Lung (tissue), 12 donors: ENCODE measurements around the gene ADGRD1. TPM values are rescaled to one million over a fixed set of nuclear protein-coding genes. Genes with fewer than 3 reads are reported as not detected.

Source experiments
- ATAC-seq: fragments of 200-7000 bp; cut with Tn5 transposase; one replicate; pipeline ENCODE4 v1.9.1; 2020; ENCODE audit warnings: moderate number of reproducible peaks; ENCODE audit not compliant: insufficient read depth, low FRiP score
- DNase-seq, 3 donors: peaks; one replicate each; pipeline ENCODE4 v3.0.0-alpha.2; 2013 to 2017
- H3K27ac ChIP-seq, 2 donors: one replicate each; pipeline ENCODE4 v1.5.1; 2013; ENCODE audit warnings: mild to moderate bottlenecking in 2 of 2, moderate library complexity in 2 of 2, control low read depth in 1 of 2, inconsistent platforms in 1 of 2, low read depth in 1 of 2, low read length in 1 of 2
- H3K27me3 ChIP-seq, 3 donors: one replicate each; pipeline ENCODE4 v1.5.1; 2013; ENCODE audit warnings: low read length in 2 of 3; ENCODE audit not compliant: control insufficient read depth in 3 of 3, insufficient read depth in 3 of 3
- H3K36me3 ChIP-seq, 4 donors: one replicate each; pipeline ENCODE4 v1.5.1; 2013; ENCODE audit warnings: low read length in 4 of 4, mild to moderate bottlenecking in 1 of 4, moderate library complexity in 1 of 4; ENCODE audit not compliant: control insufficient read depth in 4 of 4, insufficient read depth in 4 of 4
- H3K4me1 ChIP-seq, 5 donors: one replicate each; pipeline ENCODE4 v1.5.1; 2013; ENCODE audit warnings: low read length in 5 of 5, mild to moderate bottlenecking in 2 of 5, moderate library complexity in 1 of 5; ENCODE audit not compliant: control insufficient read depth in 5 of 5, insufficient read depth in 5 of 5
- H3K4me3 ChIP-seq: one replicate; pipeline ENCODE4 v1.5.1; 2013; ENCODE audit warnings: mild to moderate bottlenecking, control low read depth, moderate library complexity
- H3K9ac ChIP-seq, 2 donors: one replicate each; pipeline ENCODE4 v1.5.1; 2013; ENCODE audit warnings: low read length in 2 of 2, control low read depth in 1 of 2; ENCODE audit not compliant: insufficient read depth in 1 of 2
- H3K9me3 ChIP-seq, 4 donors: one replicate each; pipeline ENCODE4 v1.5.1; 2013; ENCODE audit warnings: low read length in 3 of 4, mild to moderate bottlenecking in 1 of 4, moderate library complexity in 1 of 4; ENCODE audit not compliant: control insufficient read depth in 4 of 4, insufficient read depth in 3 of 4
- WGBS, 2 donors: extraction: QIAGEN DNeasy Blood & Tissue Kit; methylation state at CpG; one replicate each; pipeline ENCODE4 v1.1.7; 2013; 5-methylcytosine and 5-hydroxymethylcytosine counted together
- polyA plus RNA-seq, 2 donors: library from polyadenylated mRNA; stranded (reverse); fragments of 200-250 nt; gene quantifications; one replicate each; pipeline ENCODE4 v1.2.1, GENCODE V29; 2013
- total RNA-seq, 2 donors: library from RNA; depleted of rRNA in 1 of 2; stranded (reverse); fragments of >200 nt in 1 of 2; gene quantifications; one replicate each; pipeline ENCODE4 v1.2.1, GENCODE V29; 2014 to 2021
- TF ChIP-seq, protein P1 (sequence below): IDR thresholded peaks from 2 replicates; pipeline ENCODE4 v1.5.1; 2012; ENCODE audit warnings: mild to moderate bottlenecking; ENCODE audit errors: control extremely low read depth, extremely low read depth
- donor health status: control.
- donor health status: control.
- donor health status: Bipolar disorder and iron deficiency.
- donor health status: healthy.
- donor health status: DM: yes; HTN: yes; CAD: no.

ADGRD1 gene
- total and polyA plus RNA-seq, 4 donors = 23.5 to 85.6 (median 46.7) TPM

DNA sequence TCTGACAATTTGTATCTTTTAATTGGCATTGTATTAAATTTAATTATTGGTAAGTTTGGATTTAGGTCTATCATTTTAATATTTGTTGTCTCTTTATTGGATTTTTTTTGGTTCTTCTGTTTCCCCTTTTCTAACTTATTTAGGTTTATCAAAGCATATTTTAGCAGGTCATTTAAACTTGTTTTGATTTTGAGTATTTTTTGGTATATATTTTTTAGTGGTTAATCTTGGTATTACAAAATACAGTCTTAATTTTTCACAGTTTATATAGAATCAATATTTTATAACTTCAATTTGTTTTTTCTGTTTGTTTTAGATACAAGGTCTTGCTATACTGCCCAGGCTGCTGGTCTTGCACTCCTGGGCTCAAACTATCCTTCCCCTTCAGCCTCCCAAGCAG, 15.5 kb upstream of the ADGRD1 start:
- TF ChIP-seq, protein P1, sequence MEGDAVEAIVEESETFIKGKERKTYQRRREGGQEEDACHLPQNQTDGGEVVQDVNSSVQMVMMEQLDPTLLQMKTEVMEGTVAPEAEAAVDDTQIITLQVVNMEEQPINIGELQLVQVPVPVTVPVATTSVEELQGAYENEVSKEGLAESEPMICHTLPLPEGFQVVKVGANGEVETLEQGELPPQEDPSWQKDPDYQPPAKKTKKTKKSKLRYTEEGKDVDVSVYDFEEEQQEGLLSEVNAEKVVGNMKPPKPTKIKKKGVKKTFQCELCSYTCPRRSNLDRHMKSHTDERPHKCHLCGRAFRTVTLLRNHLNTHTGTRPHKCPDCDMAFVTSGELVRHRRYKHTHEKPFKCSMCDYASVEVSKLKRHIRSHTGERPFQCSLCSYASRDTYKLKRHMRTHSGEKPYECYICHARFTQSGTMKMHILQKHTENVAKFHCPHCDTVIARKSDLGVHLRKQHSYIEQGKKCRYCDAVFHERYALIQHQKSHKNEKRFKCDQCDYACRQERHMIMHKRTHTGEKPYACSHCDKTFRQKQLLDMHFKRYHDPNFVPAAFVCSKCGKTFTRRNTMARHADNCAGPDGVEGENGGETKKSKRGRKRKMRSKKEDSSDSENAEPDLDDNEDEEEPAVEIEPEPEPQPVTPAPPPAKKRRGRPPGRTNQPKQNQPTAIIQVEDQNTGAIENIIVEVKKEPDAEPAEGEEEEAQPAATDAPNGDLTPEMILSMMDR = no peak
- ATAC-seq (no peak), DNase-seq (no peak)
- Histone ChIP-seq H3K9me3 (peaks cover 0 to 8% (median 1%) of the 10 kb centered on the region in 4 donors), H3K27me3 (no peaks in the 10 kb centered on the region), H3K9ac (no peak overlapping the region), H3K4me1 (peaks cover 0 to 2% (median 0%) of the 10 kb centered on the region in 5 donors), H3K27ac (no peak overlapping the region), H3K4me3 (no peak overlapping the region), H3K36me3 (no peaks in the 10 kb centered on the region)

DNA sequence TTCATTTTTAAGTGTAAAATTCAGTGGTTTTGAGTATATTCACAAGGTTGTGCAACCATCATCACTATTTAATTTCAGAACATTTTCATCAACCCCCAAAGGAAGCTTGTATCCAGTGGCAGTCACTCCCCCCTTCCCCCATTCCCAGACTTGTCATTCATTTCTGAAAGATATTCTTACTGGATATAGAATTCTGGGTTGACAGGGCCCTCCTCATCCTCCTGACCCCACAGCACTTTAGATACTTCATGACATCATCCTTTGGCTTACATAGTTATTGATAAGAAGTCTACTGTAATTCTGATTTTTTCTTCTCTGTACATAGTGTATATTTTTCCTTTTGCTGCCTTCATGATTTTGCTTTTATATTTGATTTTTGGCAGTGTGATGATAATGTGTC, 8.8 kb upstream of the ADGRD1 start:
- no peak overlapping the region for H3K27ac ChIP-seq
- DNase-seq (no peak), ATAC-seq (no peak)
- no peaks in the 10 kb centered on the region for H3K36me3 ChIP-seq
- H3K27me3 ChIP-seq = no peaks in the 10 kb centered on the region
- H3K9ac ChIP-seq = no peak overlapping the region
- H3K4me1 ChIP-seq = peaks cover 0 to 5% (median 0%) of the 10 kb centered on the region in 5 donors
- no peak overlapping the region for H3K4me3 ChIP-seq
- H3K9me3 ChIP-seq = peaks cover 0 to 4% (median 2%) of the 10 kb centered on the region in 4 donors
- TF ChIP-seq, protein P1 = no peak

DNA sequence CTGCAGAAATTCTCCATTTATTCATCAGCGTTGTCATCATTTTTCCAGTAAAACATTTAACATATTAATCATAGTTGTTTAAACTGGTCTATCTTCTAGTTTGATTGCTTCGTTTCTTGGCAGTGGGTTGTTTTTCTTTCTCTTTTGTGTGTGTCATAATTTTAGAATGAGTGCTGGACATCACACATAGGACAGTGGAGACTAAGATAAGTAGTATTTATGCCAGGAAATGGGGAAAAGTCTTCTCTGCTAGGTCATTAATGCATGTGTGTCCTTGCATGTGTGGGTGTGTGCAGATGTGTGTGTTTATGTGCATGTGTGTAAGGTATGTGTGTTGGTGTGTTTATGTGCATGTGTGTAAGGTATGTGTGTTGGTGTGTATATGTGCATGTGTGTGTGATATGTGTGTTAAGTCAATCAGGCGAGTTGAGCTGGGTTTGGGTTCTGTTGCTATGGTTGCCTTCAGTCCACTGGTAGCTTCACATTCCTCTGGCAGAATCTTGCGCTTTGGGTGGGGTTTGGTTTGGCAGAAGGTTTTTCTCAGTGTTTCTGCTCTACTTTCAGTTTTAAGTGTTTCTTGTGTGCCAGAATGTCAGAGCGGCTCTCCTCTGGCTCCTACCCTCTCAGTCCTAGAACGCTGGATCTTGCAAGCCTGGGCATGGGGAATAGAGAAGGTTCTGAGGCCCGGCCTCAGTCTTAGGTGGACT, 7.8 kb upstream of the ADGRD1 start:
- TF ChIP-seq, protein P1 = no peak
- Histone ChIP-seq H3K27me3 (no peaks in the 10 kb centered on the region), H3K4me3 (no peak overlapping the region), H3K9me3 (peaks cover 0 to 2% (median 0%) of the 10 kb centered on the region in 4 donors), H3K4me1 (peaks cover 0 to 5% (median 0%) of the 10 kb centered on the region in 5 donors), H3K27ac (peak overlapping the region in 1 of 2 donors; percentile 77), H3K9ac (no peak overlapping the region), H3K36me3 (no peaks in the 10 kb centered on the region)
- ATAC-seq (peak; percentile 16), DNase-seq (peak in 1 of 3 donors; percentile 46)
- whole genome bisulfite sequencing, 2 donors = 59 to 78% methylated on average over 7 of the region's 7 CpGs
